Bladder microvascular endothelial cell (primary cell): ENCODE data around the gene TFF2. TPM values are rescaled to one million over a fixed set of nuclear protein-coding genes. Genes with fewer than 3 reads are reported as not detected.

Experiments used
- total RNA-seq: library from RNA; depleted of rRNA; stranded (reverse); fragments of >200 nt; gene quantifications from 2 replicates; pipeline ENCODE4 v1.2.3, GENCODE V29; 2014

The TFF2 gene
- not detected in 2 replicates for total RNA-seq

DNA sequence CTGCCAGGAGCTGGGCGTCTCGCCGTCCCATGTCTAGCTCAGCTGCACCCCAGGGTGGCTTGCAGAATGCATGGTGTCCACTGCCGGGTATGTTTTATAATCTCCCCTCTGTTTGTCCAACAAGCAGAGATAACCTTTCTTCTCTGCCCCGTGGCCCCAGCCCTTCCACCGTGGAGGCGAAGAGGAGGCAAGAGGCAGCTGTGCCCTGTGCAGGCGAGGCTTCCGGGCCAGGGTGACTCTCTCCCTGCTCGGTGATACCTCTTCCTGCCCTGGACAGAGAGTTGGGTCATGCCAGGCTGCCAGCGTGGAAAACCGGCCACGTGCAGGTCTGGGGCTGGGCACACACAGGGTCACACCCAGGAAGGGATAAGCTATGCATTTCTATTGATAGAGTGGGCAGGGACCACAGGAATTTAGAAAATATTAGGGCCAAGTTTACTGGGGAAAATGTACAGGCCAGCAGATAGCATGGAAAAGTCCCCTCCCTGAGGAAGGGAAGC, at the start of gene TFF2:
Gene TFF2 (minus strand): TSS at position 68 of the 500 bp plus-strand sequence. CDS start 37 bp downstream, at position 31.

DNA sequence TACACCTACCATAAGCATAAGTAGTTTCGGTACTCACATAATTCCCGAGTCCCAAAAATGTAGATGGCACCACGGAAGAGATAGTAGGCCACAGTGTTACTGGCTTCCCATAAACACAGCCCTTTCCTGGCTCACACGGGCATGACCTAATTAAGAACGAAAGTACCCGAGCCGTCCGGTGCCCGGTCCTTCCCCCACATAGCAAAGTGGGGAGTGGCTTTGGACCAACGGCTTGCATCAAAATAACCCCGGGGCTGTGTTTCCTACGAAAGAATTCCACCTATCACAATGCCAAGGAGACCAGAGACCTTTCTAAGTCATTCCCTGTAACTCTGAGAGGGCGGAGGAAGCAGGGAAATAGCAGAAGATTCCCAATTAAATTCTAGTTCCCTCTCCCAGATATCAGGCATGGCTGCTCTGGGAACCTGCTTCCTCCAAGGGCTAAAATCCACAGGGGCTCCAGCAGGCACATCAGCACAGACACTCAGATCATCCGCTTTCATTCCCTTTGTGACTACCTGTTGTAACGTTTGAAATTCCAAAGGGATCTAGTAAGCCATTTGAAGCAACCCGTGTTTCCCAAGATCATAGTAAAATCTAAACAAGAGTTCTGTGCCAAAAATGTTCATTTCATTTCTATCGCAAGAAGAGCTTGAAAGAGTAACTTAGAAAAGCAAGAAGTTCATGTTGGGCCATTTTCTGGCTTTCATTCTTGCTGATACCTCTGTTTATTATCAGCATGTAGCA, 45.3 kb upstream of the TFF2 start, which contains the start of gene TMPRSS3:
Gene TMPRSS3 (minus strand): TSS at position 148 of the 747 bp plus-strand sequence. CDS start 635 bp downstream, outside the sequence.

GRCh38 chr21:42366292-42367010, 15.7 kb upstream of the TFF2 start, which contains the start of gene TFF1:
TSS of gene TFF1 (minus strand) at chr21:42366535. CDS start at chr21:42366495, 40 bp downstream.

GRCh38 chr21:42315296-42315891, 35.4 kb downstream of the TFF2 start, which contains the start of gene TFF3:
TSS of gene TFF3 (minus strand) at chr21:42315409. CDS start at chr21:42315374, 35 bp downstream.

Other genes with a start within 250 kb of the TFF2 start
- 38.2 and 107 TPM in 2 replicates for gene ABCG1, start 131.9 kb downstream of the TFF2 start, total RNA-seq
- gene TFF3, start 35.6 kb downstream of the TFF2 start, total RNA-seq, result 4.5 and 107 TPM in 2 replicates
- not detected in 2 replicates for gene TFF1, start 15.5 kb upstream of the TFF2 start, total RNA-seq
- not detected in 2 replicates for gene TMPRSS3, start 45.1 kb upstream of the TFF2 start, total RNA-seq
- not detected in 2 replicates for gene UBASH3A, start 52.9 kb upstream of the TFF2 start, total RNA-seq
- not detected in 2 replicates for gene RSPH1, start 145.2 kb upstream of the TFF2 start, total RNA-seq
- gene SLC37A1, start 162.9 kb upstream of the TFF2 start, total RNA-seq, result 5.5 and 16.9 TPM in 2 replicates